Lower lobe of right lung (tissue), 2 donors: ENCODE data around the gene TMEM52. TPM values are rescaled to one million over a fixed set of nuclear protein-coding genes. Genes with fewer than 3 reads are reported as not detected.
A peak's percentile ranks its signal among the peaks of the same experiment; 100 is the strongest.

Source experiments
- ATAC-seq, 2 donors: fragments of 200-7000 bp; cut with Tn5 transposase; one replicate each; pipeline ENCODE4 v1.9.1; 2020 to 2022; ENCODE audit warnings: mild to moderate bottlenecking in 2 of 2, moderate library complexity in 2 of 2
- DNase-seq: peaks from one replicate; pipeline ENCODE4 v3.0.0-alpha.2; 2020
- H3K27ac ChIP-seq: fragments of 200-600 bp; one replicate; pipeline ENCODE4 v1.8.0; 2022
- H3K27me3 ChIP-seq: fragments of 200-600 bp; one replicate; pipeline ENCODE4 v1.8.0; 2022; ENCODE audit warnings: low read depth
- H3K36me3 ChIP-seq: fragments of 200-600 bp; one replicate; pipeline ENCODE4 v1.8.0; 2022; ENCODE audit warnings: mild to moderate bottlenecking
- H3K4me1 ChIP-seq: fragments of 200-600 bp; one replicate; pipeline ENCODE4 v1.8.0; 2022
- H3K4me3 ChIP-seq: fragments of 200-600 bp; one replicate; pipeline ENCODE4 v1.8.0; 2022; ENCODE audit warnings: mild to moderate bottlenecking
- H3K9me3 ChIP-seq: fragments of 200-600 bp; one replicate; pipeline ENCODE4 v1.8.0; 2022
- intact Hi-C: fragments of 100-400 bp; cut with DNase I; formaldehyde crosslinking; loops from one replicate; pipeline ENCODE4 v1.11.0; 2022
- total RNA-seq: library from RNA; stranded (reverse); fragmentation: NEBNext Ultra II Directional; extraction: Animal tissue kit (Norgen Biotek cat#: 25700); gene quantifications from one replicate; pipeline ENCODE4 v1.2.1, GENCODE V29; 2021
- TF ChIP-seq, protein P1 (sequence below): fragments of 200-600 bp; IDR thresholded peaks from one replicate; pipeline ENCODE4 v1.8.0; 2022; ENCODE audit warnings: antibody characterized with exemption, mild to moderate bottlenecking
- donor health status: DM: no; HTN: yes; CAD: no; lungs with severe emphysema.

TMEM52 gene
- total RNA-seq, 1 donor from 2014 or later = 1.4 TPM

DNA sequence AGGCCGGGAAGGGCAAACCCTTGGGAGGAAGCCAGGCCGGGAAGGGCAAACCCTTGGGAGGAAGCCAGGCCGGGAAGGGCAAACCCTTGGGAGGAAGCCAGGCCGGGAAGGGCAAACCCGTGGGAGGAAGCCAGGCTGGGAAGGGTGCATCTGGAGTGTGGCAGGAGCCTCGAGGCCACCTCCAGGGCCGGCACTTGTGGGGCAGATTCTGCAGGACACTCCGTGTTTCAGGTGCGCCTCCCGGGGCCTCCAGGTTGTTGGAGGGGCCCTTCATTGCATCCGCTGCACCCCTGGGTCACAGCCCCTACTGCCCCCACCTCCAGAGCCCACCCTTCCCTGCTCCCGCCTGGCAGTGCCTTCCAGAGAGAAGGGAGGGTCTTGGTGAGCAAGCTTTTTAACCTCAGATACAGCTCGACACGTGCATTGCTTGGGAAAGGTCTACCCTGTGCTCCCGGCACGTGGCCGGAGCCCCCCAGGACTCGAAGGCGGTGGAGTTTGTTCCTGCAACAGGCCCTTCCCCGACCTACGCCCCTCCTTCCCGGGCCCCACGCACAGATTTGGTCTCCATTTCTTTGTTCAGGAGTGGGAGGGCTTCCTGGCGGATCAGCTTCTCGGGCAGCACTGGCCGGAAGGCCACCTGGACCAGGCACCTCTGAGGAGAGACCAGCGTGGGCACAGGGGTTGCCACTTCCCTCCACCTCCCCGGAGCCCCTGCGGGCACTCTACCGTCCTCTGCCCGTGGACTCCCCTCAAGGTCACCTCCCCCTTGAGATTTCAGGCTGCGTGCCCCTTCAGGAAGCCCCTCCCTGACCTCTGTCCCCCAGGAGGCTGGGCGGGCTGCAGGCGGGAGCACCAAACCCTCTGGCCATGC lies 9.4 kb upstream of the TMEM52 start:
- H3K27ac ChIP-seq = no peak overlapping the region
- no peaks in the 10 kb centered on the region for H3K9me3 ChIP-seq
- DNase-seq (no peak), ATAC-seq (no peak)
- TF ChIP-seq, protein P1, sequence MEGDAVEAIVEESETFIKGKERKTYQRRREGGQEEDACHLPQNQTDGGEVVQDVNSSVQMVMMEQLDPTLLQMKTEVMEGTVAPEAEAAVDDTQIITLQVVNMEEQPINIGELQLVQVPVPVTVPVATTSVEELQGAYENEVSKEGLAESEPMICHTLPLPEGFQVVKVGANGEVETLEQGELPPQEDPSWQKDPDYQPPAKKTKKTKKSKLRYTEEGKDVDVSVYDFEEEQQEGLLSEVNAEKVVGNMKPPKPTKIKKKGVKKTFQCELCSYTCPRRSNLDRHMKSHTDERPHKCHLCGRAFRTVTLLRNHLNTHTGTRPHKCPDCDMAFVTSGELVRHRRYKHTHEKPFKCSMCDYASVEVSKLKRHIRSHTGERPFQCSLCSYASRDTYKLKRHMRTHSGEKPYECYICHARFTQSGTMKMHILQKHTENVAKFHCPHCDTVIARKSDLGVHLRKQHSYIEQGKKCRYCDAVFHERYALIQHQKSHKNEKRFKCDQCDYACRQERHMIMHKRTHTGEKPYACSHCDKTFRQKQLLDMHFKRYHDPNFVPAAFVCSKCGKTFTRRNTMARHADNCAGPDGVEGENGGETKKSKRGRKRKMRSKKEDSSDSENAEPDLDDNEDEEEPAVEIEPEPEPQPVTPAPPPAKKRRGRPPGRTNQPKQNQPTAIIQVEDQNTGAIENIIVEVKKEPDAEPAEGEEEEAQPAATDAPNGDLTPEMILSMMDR = no peak
- no peaks in the 10 kb centered on the region for H3K27me3 ChIP-seq
- H3K4me3 ChIP-seq = no peak overlapping the region
- peaks cover 7% of the 10 kb centered on the region for H3K4me1 ChIP-seq
- no peaks in the 10 kb centered on the region for H3K36me3 ChIP-seq
- intact Hi-C loops = no loop called here

DNA sequence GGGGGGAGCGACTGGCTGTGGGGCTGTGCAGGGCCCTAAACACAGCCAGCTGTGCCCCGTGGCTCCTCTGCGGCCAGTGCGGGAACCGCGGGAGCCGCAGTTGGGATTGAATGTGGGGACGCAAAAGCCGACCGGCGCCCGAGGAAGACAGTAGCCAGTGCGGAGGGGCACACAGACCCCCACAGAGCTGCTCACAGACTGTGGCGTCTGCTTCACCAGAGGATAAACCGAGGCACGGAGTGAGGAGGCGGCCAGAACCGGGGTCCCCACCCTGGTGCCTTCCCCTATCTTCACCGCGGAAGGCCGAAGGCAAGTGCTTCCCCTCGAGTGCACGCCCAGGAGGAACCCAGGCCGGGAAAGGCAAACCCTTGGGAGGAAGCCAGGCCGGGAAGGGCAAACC lies 8.7 kb upstream of the TMEM52 start:
- Histone ChIP-seq H3K36me3 (no peaks in the 10 kb centered on the region), H3K27me3 (no peaks in the 10 kb centered on the region), H3K4me3 (no peak overlapping the region), H3K27ac (peak overlapping the region; percentile 53), H3K4me1 (peaks cover 7% of the 10 kb centered on the region), H3K9me3 (no peaks in the 10 kb centered on the region)
- TF ChIP-seq, protein P1 = no peak
- DNase-seq = no peak
- intact Hi-C loops = no loop called here
- ATAC-seq = no peak

DNA sequence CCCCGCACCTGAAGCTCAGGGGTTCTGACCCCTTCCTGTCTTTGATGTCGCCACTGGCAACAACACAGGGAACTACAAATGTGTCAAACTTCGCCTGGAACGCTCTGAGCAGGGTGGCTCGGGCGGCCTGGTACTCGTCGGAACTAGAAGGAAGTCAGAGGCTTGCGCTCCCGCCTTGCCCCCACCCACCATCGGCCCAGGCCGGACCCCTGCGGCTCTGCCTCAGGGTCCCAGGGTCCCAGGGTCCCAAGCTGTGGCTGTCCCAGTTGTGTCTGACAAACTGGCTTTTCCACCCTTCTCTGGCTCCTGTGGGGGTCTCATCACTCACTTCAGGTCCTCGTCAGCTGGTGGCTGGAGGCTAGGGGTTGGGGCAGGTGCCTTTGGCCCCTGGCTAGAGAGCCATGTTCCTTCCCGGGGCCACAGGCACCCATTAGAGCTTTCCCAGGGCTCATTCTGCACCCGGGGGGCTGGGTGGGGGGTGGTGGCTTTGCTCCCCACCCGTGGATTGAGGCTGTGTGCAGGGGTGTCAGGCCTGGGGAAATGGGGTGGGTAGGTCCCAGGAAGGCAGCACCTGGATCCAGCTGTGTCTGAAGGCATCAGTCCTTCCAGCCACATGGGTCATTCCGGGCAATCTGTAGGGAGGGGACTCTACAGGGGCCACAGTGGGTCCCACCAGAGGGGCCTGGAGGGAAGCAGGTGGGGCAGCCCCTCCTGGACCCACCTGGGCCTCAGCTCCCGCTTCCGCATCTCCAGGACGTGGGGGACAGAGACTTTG lies 8.0 kb upstream of the TMEM52 start:
- H3K9me3 ChIP-seq = no peaks in the 10 kb centered on the region
- H3K27ac ChIP-seq = peak overlapping the region; percentile 53
- no peak overlapping the region for H3K4me3 ChIP-seq
- H3K36me3 ChIP-seq = no peaks in the 10 kb centered on the region
- H3K4me1 ChIP-seq = peaks cover 7% of the 10 kb centered on the region
- intact Hi-C loops = no loop called here
- no peak for ATAC-seq
- no peaks in the 10 kb centered on the region for H3K27me3 ChIP-seq
- TF ChIP-seq, protein P1 = no peak
- DNase-seq = no peak

DNA sequence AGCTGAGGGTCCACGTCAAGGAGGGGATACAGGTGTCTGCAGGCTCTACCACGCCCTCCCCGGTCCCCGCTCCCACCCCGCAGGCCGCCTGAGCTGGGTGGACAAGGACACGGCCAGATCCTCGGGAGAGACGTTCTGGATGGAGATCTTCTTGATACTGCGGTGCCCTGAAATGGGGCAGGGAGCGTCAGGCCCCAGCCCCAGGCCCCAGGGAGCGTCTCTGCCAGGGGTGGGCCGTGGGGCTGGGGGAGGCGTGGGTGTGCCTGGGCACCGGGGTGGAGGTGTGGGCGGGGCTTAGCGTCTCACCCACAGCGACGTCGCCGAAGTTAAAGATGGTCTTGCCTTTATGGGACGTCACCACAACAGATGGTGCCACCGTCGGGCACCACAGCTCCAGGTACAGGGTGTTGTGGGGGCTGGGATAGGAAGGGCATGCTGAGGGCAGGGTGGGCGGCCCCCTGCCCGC lies 7.3 kb upstream of the TMEM52 start:
- no peak overlapping the region for H3K4me3 ChIP-seq
- DNase-seq (no peak), ATAC-seq (no peak)
- no peaks in the 10 kb centered on the region for H3K9me3 ChIP-seq
- intact Hi-C loops = no loop called here
- TF ChIP-seq, protein P1 = no peak
- peaks cover 7% of the 10 kb centered on the region for H3K4me1 ChIP-seq
- H3K27me3 ChIP-seq = no peaks in the 10 kb centered on the region
- no peaks in the 10 kb centered on the region for H3K36me3 ChIP-seq
- H3K27ac ChIP-seq = no peak overlapping the region

DNA sequence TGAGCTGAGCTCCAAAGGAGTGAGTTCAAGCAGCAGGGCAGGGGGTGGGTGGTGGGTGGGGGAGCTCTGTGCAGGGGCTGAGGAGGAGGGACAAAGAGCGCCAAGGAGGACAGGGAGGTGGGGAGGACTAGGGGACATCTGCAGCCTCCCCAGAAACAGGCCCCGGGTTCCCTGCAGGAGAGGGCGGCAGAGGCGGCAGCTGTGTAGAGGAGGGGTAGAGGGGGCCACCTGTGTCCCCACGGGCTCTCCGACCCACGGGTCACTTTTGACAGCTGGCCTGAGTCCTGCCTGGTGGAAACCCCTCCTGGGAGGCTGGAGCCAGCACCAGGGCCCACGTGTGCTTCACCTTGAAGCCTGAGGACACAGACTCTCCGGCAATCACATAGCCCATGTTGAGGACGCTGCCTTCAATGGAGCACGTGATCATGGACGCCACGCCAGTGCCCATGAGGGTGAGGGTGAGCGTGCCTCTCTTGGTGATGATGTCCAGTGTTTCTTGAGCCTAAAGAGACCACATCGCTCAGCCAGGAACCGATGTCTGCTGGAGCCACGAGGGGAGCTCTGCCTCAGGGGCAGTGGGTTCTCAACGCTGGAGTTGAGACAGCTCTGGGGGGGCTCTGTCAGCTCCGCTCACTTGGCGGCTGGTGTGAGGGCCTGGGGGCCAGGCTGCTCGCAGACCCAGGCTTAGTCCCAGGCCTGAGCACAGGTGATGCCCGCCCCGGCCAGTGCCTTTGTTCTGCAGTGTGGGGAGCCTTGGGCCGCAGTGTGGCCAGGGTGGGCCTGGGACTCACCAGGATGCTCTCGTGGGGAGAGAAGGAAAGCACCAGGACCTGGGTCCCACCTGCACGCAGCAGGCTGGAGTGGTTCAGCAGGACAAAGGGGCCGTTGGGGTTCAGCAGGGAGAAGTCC lies 6.6 kb upstream of the TMEM52 start:
- Histone ChIP-seq H3K9me3 (no peaks in the 10 kb centered on the region), H3K4me3 (no peak overlapping the region), H3K27me3 (no peaks in the 10 kb centered on the region), H3K27ac (no peak overlapping the region), H3K4me1 (peaks cover 7% of the 10 kb centered on the region), H3K36me3 (no peaks in the 10 kb centered on the region)
- DNase-seq (no peak), ATAC-seq (no peak)
- intact Hi-C loops = no loop called here
- TF ChIP-seq, protein P1 = no peak
